AML-193 (cell line): ENCODE measurements around the gene PPL.

Experiments used
- DNase-seq, 2 experiments: peaks; one replicate each; lab custom pipeline; 2025; lab: John Stamatoyannopoulos, UW

PPL gene

GRCh38 chr16:4886151-4886550 is 50.8 kb downstream of the PPL start:
- DNase-seq = no peak

GRCh38 chr16:4884972-4885874 is 51.7 kb downstream of the PPL start:
- no peak for DNase-seq

- no peak for DNase-seq
These were observed 52.7 kb downstream of the PPL start for GRCh38 chr16:4884209-4884608.

DNA sequence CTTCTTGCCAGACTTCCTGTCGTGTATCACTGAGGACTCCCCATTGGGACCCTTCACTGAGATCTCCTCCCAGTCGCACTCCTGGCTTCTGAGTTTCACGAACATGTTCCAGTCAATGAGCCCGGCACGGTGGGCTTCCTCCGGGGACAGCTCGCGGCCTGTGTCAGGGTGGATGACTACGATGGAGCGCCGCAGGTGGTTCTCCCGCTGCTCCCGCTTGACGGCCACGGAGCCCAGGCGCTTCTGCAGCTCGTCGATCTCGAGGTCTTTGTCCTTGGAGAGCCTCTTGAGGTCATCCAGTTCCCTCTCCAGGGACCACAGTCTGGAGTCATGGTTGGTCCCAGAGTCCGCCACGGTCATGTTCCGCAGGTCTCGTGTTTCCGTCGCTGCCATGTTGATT is 53.4 kb downstream of the PPL start:
- no peak for DNase-seq

DNA sequence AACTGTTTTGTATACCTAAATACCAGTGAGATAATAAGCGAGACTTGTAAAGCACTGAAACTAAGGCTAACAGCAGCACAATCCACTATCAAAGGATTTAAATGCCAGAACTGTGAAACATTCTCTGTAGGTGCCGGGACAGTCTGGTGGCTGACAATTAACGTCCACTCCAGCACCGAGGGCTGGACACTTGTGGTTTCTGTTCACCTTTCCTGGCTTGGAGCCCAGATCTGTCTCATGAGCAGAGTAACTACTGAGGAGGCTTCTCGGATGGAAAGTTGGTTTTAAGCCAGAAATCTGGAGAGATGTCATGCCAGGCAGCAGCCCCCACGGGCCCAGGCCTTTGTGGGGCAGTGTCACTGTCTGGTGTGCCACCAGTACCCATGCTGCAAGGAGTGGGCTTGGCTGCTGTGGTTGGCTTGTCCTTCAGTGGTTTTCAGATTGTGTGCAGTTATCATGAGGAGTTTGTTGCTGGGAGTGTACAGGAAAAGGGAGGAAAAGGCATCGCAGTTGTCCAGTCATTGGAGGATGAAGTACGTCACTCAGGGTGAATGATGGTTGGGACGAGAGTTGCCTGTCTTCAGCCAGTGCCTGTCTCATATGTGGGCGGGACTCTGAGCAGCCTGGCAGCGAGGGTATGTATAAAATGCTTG is 54.2 kb downstream of the PPL start:
- DNase-seq = no peak

DNA sequence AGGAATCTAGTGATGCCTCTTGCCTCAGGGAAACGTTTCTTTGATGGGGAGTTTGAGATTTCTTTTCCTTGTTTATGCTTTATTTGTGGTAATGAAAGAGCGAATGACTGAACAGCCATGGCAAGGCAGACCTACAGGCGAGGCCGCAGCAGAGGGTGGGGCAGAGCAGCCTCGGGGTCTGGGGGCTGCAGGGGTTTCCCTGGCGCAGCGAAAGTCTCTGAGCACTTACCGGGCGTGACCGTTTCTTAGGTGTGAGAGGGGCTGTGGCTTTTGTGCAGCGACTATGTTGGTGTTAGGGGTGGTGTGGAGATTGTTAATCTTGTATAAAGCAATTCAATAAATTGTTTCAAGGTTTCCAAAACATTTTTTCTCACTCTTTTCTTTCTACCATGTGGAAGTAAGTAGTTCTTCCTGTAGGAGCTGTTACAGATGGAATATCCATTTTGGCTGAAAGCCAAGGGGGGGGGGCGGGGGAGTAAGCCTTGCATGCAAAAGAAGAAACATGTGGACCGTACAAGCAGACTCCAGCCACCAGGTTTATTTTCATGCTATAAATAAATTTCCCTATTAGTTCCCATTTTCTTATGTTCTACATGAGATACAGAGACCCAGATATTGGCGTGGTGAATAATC is 54.8 kb downstream of the PPL start:
- no peak for DNase-seq

DNA sequence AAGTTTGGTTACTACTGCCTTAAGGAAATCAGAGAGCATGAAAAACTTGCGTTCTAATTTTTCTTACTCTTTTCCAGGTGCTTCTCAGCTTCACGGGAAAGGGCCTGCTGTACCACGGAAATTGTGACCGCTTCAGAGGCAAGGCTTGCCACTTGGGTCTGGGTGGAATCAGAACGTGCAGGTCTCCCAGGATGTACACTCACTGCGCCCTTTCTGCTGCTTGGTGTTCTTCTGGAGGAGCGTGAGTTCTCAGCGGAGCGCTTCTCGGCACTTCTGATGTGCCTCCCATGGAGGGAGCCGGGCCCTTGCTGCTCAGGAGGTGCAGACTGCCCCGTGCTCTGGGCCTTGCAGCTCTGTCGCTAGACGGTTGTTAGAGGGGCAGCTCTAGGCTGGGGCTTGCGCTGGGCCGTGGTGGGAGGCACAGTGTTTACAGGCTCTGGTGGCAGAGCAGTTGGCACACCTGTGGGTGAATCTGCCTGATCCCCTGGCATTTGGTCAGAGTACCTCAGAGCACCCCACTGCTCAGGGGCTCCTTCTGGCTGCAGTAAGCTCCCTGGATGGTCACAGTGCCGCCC is 56.9 kb downstream of the PPL start:
- no peak for DNase-seq

DNA sequence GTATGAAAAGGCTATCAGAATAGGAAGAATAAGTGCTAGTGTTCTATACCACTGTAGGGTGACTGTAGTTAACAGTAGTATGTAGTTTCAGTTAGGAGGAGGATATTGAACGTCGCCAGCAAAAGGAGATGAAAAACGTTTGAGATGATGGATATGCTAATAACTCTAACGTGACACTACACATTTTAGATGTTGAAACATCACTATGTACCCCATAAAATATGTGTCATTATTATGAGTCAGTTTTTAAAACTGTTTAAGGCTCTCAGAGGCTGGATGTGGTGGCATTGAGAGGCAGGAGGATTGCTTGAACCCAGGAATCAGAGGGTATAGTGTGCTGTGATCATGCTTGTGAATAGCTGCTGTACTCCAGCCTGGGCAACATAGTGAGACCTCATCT is 57.9 kb downstream of the PPL start:
- no peak for DNase-seq

DNA sequence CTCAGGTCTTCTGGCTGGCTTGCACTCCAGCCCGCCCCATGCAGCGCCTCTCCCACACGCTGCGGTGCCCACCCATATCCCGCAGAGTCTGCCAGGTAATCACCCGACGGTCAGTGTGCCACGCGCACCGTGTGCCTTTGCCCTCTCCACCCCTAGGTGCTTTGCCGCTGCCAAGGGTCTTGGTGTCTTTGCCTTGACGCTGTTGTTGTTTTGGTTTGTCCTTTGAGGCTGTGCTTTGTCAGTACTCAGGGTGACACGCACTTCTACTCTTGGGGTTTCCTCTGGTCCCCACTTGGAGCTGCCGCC is 59.6 kb downstream of the PPL start:
- DNase-seq = no peak

DNA sequence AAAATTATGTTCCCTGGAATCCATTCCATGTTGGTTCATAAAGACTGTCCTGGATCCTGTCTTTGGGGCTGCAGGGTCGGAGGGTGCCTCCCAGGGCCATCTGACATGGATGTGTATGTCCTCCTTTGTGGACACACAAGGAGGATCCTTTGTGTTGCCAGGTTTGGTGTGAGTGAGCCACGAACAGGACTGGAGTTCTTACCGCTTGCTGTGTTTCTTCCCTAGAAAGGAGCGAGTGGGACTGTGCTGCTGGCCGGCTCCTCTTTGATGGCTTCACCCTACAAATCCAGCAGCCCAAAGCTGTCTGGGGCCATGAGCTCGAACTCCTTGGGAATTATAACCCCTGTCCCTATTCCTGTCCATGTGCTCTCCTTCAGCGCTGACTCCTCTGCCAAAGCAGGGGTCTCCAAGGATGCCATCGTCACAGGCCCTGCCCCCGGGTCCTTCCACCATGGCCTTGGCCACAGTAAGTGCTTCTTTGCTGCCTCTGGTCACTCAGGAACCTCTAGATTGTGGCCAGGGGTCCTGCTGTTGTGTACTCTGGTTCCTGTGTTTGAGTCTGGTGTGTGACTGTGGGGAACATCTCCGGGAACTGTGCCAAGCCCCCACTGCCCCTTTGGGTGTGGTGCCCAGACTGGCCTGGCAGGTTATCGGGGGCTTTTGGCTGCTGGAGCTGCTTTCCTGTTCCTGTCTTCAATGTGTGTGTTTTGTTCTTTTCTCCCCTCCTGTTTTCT is 60.1 kb downstream of the PPL start:
- no peak for DNase-seq

DNA sequence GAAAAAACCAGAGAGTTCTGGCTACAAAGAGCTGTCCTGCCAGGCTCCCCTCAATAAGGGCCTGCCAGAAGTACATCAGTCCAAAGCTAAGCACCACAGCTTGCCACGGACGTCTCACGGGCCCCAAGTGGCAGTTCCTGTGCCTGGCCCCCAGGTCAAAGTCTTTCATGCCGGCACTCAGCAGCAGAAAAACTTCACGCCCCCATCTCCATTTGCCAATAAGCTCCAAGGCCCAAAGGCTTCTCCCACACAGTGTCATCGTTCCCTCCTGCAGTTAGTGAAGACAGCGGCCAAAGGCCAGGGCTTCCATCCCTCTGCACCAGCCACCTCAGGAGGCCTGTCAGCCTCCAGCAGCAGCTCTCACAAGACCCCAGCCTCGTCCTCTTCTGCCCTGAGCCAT is 62.3 kb downstream of the PPL start:
- DNase-seq = no peak

- no peak for DNase-seq
These were observed 63.9 kb downstream of the PPL start for GRCh38 chr16:4873091-4873490.

GRCh38 chr16:4871071-4871470 is 65.9 kb downstream of the PPL start:
- no peak for DNase-seq

- DNase-seq = no peak
These were observed 66.7 kb downstream of the PPL start for GRCh38 chr16:4870138-4870671.

GRCh38 chr16:4869147-4869805 is 67.7 kb downstream of the PPL start:
- no peak for DNase-seq

- no peak for DNase-seq
These were observed 68.4 kb downstream of the PPL start for GRCh38 chr16:4868535-4868934.

GRCh38 chr16:4868026-4868425 is 68.9 kb downstream of the PPL start:
- no peak for DNase-seq

DNA sequence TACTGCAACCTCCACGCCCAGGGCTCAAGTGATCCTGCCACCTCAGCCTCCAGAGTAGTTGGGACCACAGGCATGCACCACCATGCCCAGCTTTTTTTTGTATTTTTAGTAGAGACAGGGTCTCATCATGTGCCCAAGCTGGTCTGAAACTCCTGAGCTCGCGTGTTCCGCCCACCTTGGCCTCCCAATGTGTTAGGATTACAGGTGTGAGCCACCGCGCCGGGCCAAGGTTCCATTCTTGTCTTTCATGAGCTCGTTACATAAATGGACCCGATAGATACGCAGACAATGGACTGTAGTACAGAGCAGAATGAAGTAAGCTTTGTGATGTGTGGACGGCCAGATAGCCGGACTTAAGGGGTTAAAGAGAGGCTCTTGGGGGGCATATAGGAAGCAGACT is 70.4 kb downstream of the PPL start:
- DNase-seq = no peak

DNA sequence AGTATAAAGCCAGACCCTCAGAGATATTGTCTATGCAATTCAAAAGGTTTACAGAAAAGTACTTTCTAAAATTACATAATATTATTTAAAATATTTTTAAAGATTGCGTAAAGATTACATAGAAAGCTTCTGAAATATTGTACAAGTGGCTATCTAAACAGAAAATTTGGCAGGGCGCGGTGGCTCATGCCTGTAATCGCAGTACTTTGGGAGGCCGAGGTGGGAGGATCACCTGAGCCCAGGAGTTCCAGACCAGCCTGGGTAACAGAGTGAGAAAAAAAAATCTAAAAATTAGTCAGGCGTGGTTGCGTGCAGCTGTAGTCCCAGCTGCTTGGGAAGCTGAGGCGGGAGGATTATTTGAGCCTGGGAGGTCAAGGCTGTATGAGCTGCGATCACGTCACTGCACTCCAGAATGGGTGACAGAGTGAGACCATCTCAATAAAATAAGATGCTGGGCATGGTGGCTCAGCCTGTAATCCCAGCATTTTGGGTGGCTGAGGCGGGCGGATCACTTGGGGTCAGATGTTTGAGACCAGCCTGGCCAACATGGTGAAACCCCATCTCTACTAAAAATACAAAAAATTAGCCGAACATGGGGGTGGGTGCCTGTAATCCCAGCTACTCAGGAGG is 71.6 kb downstream of the PPL start:
- no peak for DNase-seq

- no peak for DNase-seq
These were observed 72.2 kb downstream of the PPL start for GRCh38 chr16:4864728-4865127.

DNA sequence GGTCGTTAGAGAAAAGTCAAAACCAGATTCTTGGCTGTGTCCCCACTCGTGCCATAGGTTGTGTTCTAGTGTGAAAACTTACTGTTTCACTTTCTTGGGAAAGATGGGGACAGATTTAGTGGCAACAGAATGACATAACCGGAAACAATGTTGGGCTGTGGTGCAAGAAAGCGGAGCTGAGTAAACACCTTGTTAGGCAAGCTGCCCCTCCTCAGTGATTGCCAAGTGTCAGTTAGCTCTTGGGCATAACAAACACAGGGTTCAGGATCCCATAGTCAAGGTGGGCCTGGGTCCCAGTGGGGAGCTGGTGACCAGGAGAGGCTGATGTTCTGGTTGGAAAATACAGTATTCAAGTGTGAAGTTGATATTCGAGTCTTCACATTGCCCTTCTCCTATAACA is 74.3 kb downstream of the PPL start:
- no peak for DNase-seq
